ENCODE data around the gene SERPINA7.

- TF ChIP-seq, protein P1, sequence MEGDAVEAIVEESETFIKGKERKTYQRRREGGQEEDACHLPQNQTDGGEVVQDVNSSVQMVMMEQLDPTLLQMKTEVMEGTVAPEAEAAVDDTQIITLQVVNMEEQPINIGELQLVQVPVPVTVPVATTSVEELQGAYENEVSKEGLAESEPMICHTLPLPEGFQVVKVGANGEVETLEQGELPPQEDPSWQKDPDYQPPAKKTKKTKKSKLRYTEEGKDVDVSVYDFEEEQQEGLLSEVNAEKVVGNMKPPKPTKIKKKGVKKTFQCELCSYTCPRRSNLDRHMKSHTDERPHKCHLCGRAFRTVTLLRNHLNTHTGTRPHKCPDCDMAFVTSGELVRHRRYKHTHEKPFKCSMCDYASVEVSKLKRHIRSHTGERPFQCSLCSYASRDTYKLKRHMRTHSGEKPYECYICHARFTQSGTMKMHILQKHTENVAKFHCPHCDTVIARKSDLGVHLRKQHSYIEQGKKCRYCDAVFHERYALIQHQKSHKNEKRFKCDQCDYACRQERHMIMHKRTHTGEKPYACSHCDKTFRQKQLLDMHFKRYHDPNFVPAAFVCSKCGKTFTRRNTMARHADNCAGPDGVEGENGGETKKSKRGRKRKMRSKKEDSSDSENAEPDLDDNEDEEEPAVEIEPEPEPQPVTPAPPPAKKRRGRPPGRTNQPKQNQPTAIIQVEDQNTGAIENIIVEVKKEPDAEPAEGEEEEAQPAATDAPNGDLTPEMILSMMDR (IDR thresholded peaks at IDR 0.05; ENCODE audit: low read length) = no peak
- TF ChIP-seq EZH2 (IDR thresholded peaks at IDR 0.05; ENCODE audit: borderline replicate concordance, low read length) = no peak
Measured at GRCh38 chrX:106042296-106042695, 3.8 kb upstream of the SERPINA7 start.

All from OCI-LY1 (cell line).